Measurements from ENCODE around the gene DLGAP4. TPM values are rescaled to one million over a fixed set of nuclear protein-coding genes. Genes with fewer than 3 reads are reported as not detected.

Gene DLGAP4
- total RNA-seq, 4 donors from 2014 or later: 33.5 to 159 (median 56.6) TPM

DNA sequence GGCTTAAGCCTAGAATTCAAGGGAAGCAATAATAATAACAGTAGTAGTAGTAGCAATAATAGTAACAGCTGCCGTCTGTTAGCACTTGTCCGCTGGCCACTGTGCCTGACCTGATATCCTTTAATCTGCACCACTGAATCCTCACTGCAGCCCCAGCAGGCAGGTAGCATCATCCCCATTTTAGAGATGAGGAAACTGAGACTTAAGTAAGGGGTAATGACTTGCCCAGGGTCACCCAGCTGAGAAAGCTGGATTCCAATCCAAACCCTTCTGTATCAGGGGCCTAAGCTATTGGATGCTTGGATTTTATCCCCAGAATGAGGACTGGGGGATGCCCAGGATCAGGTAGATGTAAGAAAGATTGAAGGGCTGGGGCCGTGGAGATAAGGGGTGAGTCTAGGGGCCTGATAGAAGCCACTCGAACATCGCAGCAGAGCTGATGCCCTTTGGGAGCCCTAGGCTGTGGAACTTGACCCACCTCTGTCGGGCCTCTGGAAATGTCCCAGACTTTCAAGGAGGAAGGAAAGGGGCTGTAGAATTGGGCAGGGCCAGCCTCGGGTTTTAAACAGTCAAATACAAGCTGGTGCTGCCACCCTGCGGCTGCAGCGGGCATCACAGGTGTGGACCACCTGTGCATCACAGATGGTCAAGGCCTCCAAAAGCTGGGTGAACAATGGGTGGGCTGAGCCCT is 133.0 kb downstream of the DLGAP4 start:
- Histone ChIP-seq H3K27ac (no peak overlapping the region), H3K4me1 (peaks cover 0 to 4% (median 4%) of the 10 kb centered on the region in 4 donors), H3K27me3 (no peaks in the 10 kb centered on the region), H3K36me3 (no peaks in the 10 kb centered on the region), H3K9me3 (no peaks in the 10 kb centered on the region), H3K4me3 (no peak overlapping the region)
- TF ChIP-seq EP300 (IDR thresholded peaks at IDR 0.05; ENCODE audit: low read depth) (no peak), CTCF (IDR thresholded peaks at IDR 0.05) (peak; percentile 78 to 87 (median 83))
- peak; percentile 69 for DNase-seq
- intact Hi-C loops (cut with DNase I; ENCODE audit: low total_unique reads) (no loop called here), in situ Hi-C loops (cut with MboI; ENCODE audit: low pct_ligation_motif_present in 1 of 4, low pct_unique_long_range_greater_than_20kb in 1 of 4, low sequenced_read_pairs in 3 of 4) (loop anchor here (25.0 kb wide), 2 partner anchors 227 to 452 kb away; no protein-coding TSS in a partner anchor)
- WGBS, 2 donors (ENCODE audit: low coverage in 1 of 2): 18 to 26% methylated on average over 3 to 9 of the region's 9 CpGs

DNA sequence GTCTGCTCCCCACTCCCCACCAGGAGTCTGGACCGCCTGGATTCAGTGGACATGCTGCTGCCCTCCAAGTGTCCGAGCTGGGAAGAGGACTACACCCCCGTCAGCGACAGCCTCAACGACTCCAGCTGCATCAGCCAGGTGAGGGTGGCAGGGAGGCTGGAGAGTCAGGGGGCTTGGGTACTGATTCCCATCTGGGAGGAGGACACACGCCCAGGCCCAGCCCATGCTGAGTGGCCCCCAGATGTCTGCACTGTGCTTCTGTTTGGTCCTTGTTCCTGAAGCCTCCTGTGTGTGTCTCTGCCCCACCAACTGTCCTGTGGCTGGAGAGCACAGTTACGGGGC is 133.6 kb downstream of the DLGAP4 start:
- H3K4me1 ChIP-seq: peaks cover 0 to 4% (median 4%) of the 10 kb centered on the region in 4 donors
- no peak for DNase-seq
- no peaks in the 10 kb centered on the region for H3K27me3 ChIP-seq
- H3K36me3 ChIP-seq: no peaks in the 10 kb centered on the region
- H3K27ac ChIP-seq: no peak overlapping the region
- H3K9me3 ChIP-seq: no peaks in the 10 kb centered on the region
- in situ Hi-C loops (cut with MboI; ENCODE audit: low pct_ligation_motif_present in 1 of 4, low pct_unique_long_range_greater_than_20kb in 1 of 4, low sequenced_read_pairs in 3 of 4): loop anchor here (10.0 to 25.0 kb wide), 3 partner anchors 227 to 452 kb away; no protein-coding TSS in a partner anchor
- TF ChIP-seq EP300 (IDR thresholded peaks at IDR 0.05; ENCODE audit: low read depth): no peak
- TF ChIP-seq CTCF (IDR thresholded peaks at IDR 0.05): peak in 2 of 5 experiments; percentile 5 to 22
- TF ChIP-seq POLR2AphosphoS5 (IDR thresholded peaks at IDR 0.05): no peak
- TF ChIP-seq POLR2A (IDR thresholded peaks at IDR 0.05): no peak
- no peak overlapping the region for H3K4me3 ChIP-seq
- intact Hi-C loops (cut with DNase I; ENCODE audit: low total_unique reads): loop anchor here (5.0 kb wide), 1 partner anchor 237 kb away; no protein-coding TSS in a partner anchor
- WGBS, 2 donors (ENCODE audit: low coverage in 1 of 2): 38% methylated on average over 7 of the region's 7 CpGs; no CpG with 5 or more reads in 1 of the 2 donors

GRCh38 chr20:36440370-36441026 is 134.4 kb downstream of the DLGAP4 start:
- Histone ChIP-seq H3K27me3 (no peaks in the 10 kb centered on the region), H3K36me3 (no peaks in the 10 kb centered on the region), H3K4me1 (peaks cover 0 to 4% (median 4%) of the 10 kb centered on the region in 4 donors), H3K4me3 (no peak overlapping the region), H3K9me3 (no peaks in the 10 kb centered on the region), H3K27ac (no peak overlapping the region)
- in situ Hi-C loops (cut with MboI; ENCODE audit: low pct_ligation_motif_present in 1 of 4, low pct_unique_long_range_greater_than_20kb in 1 of 4, low sequenced_read_pairs in 3 of 4): loop anchor here (10.0 to 25.0 kb wide), 3 partner anchors 228 to 453 kb away; no protein-coding TSS in a partner anchor
- whole genome bisulfite sequencing, 2 donors (ENCODE audit: low coverage in 1 of 2): 79% methylated on average over 11 of the region's 11 CpGs; no CpG with 5 or more reads in 1 of the 2 donors
- intact Hi-C loops (cut with DNase I; ENCODE audit: low total_unique reads): loop anchor here (5.0 kb wide), 1 partner anchor 238 kb away; no protein-coding TSS in a partner anchor
- TF ChIP-seq EP300 (IDR thresholded peaks at IDR 0.05; ENCODE audit: low read depth) (no peak), POLR2A (IDR thresholded peaks at IDR 0.05) (no peak), POLR2AphosphoS5 (IDR thresholded peaks at IDR 0.05) (no peak)
- no peak for DNase-seq

DNA sequence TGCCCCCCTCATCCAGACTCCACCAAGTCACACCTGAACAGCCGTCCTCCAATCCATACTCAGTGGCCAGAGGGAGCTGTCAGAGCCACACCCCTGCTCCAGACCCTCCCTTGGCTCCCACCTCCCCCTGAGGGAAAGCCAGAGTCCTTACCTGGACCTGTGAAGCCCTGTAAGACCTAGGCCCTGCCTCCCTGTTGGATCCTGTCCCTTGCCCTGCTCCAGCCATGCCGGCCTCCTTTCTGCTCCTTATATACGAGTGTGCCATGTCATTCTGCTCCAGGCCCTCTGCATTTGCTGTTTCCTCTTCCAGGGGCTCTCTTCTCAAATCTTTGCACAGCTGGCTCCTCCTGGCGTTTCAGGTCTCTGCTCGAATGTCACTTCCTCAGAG is 134.9 kb downstream of the DLGAP4 start:
- intact Hi-C loops (cut with DNase I; ENCODE audit: low total_unique reads): loop anchor here (5.0 kb wide), 1 partner anchor 239 kb away; no protein-coding TSS in a partner anchor
- H3K4me3 ChIP-seq: no peak overlapping the region
- TF ChIP-seq EP300 (IDR thresholded peaks at IDR 0.05; ENCODE audit: low read depth) (no peak), POLR2AphosphoS5 (IDR thresholded peaks at IDR 0.05) (no peak), POLR2A (IDR thresholded peaks at IDR 0.05) (no peak), CTCF (IDR thresholded peaks at IDR 0.05) (no peak)
- H3K36me3 ChIP-seq: no peaks in the 10 kb centered on the region
- peaks cover 0 to 2% (median 1%) of the 10 kb centered on the region in 4 donors for H3K4me1 ChIP-seq
- no peak for DNase-seq
- no peaks in the 10 kb centered on the region for H3K9me3 ChIP-seq
- no peaks in the 10 kb centered on the region for H3K27me3 ChIP-seq
- H3K27ac ChIP-seq: no peak overlapping the region
- in situ Hi-C loops (cut with MboI; ENCODE audit: low pct_ligation_motif_present in 1 of 4, low pct_unique_long_range_greater_than_20kb in 1 of 4, low sequenced_read_pairs in 3 of 4): loop anchor here (10.0 to 25.0 kb wide), 3 partner anchors 229 to 454 kb away; no protein-coding TSS in a partner anchor
- WGBS, 2 donors (ENCODE audit: low coverage in 1 of 2): 34 to 49% methylated on average over 4 to 5 of the region's 5 CpGs
